ENCODE data around the gene TREM1.

- TF ChIP-seq CTCF (IDR thresholded peaks at IDR 0.05; ENCODE audit: low read length) (no peak), EZH2 (IDR thresholded peaks at IDR 0.05; ENCODE audit: borderline replicate concordance, low read length) (no peak)
Observed at GRCh38 chr6:41229721-41230120, 56.8 kb downstream of the TREM1 start.

All from OCI-LY1 (cell line).